Activated B cell treated with CpG ODN at 0.5 μM for 24 hours (primary cell): ENCODE data around the gene MYBPC1. TPM values are rescaled to one million over a fixed set of nuclear protein-coding genes. Genes with fewer than 3 reads are reported as not detected.
"Not testable (repeated sequence)": the region's sequence is repeated elsewhere in the genome, so short reads cannot be mapped to it uniquely, and the experiment has no call there.

Experiments used
- ATAC-seq: fragments of 200-7000 bp; cut with Tn5 transposase; one replicate; pipeline ENCODE4 v1.10.0; 2021; ENCODE audit warnings: low read depth, mild to moderate bottlenecking, moderate library complexity
- CTCF ChIA-PET: fragments of 350-600 bp; sonication (Branson Sonifier 250); formaldehyde crosslinking; loops from one replicate; lab custom pipeline; 2021; ENCODE audit warnings: antibody characterized with exemption; lab: Charles Lee
- POLR2A ChIA-PET: fragments of 350-600 bp; sonication (Branson Sonifier 250); formaldehyde crosslinking; loops from one replicate; lab custom pipeline; 2021; ENCODE audit warnings: antibody characterized with exemption; lab: Charles Lee
- DNase-seq: peaks from one replicate; pipeline ENCODE4 v3.0.0; 2022
- H3K27ac Mint-ChIP-seq: one replicate; pipeline ENCODE4 v1.8.0; 2020; ENCODE audit warnings: mixed read lengths
- H3K27me3 Mint-ChIP-seq: one replicate; pipeline ENCODE4 v1.8.0; 2021; ENCODE audit warnings: mixed read lengths
- H3K36me3 Mint-ChIP-seq: one replicate; pipeline ENCODE4 v1.8.0; 2021; ENCODE audit warnings: low read depth, mixed read lengths
- H3K4me1 Mint-ChIP-seq: one replicate; pipeline ENCODE4 v1.8.0; 2021; ENCODE audit warnings: mixed read lengths
- H3K4me3 Mint-ChIP-seq: one replicate; pipeline ENCODE4 v1.8.0; 2020; ENCODE audit warnings: mild to moderate bottlenecking, mixed read lengths
- H3K9me3 Mint-ChIP-seq: one replicate; pipeline ENCODE4 v1.8.0; 2020; ENCODE audit warnings: mixed read lengths
- intact Hi-C: fragments of 100-400 bp; cut with micrococcal nuclease; formaldehyde crosslinking; loops from one replicate; pipeline ENCODE4 v1.15.1; 2024
- total RNA-seq: library from RNA; stranded (reverse); gene quantifications from 2 replicates; pipeline ENCODE4 v1.2.3, GENCODE V29; 2022
- TF ChIP-seq, protein P1 (sequence below): fragments of 200-600 bp; IDR thresholded peaks from one replicate; pipeline ENCODE4 v1.8.0; 2022; ENCODE audit warnings: antibody characterized with exemption, mild to moderate bottlenecking

MYBPC1 gene
- total RNA-seq, 1 donor from 2014 or later = not detected

DNA sequence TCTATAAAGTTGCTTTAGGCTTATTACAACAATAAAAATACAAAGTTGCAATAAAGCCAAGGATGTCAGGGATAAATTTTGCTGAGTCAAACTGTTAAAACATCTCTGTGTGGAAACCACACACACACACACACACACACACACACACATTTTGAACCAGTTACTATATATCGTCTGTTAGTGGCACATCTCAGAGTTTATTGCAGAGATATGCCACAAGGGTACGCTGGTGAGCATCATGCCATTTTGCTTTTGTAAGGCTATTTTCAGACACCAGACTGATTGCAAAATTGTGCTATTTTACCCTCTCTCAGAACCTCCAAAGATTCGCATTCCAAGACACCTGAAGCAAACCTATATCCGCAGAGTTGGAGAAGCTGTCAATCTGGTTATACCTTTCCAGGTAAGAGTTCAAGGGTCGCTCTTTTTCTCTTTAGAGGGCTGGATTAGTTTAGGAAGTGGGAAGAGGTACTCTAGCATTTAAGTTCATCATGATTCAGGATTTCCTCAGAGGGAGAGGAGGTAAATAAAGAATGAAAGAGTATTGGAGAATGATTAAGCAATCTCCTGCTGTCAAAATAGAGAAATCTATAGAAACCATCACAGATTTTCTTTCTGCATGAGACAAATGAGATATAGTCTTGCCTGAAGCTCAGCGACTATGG lies 75.4 kb downstream of the MYBPC1 start:
- H3K9me3 Mint-ChIP-seq = no peaks in the 10 kb centered on the region
- CTCF ChIA-PET = interaction anchor here (1.1 to 2.1 kb wide), 3 partner anchors 28 to 103 kb away, joined by 3 to 8 read pairs (median 5); no protein-coding TSS in a partner anchor

DNA sequence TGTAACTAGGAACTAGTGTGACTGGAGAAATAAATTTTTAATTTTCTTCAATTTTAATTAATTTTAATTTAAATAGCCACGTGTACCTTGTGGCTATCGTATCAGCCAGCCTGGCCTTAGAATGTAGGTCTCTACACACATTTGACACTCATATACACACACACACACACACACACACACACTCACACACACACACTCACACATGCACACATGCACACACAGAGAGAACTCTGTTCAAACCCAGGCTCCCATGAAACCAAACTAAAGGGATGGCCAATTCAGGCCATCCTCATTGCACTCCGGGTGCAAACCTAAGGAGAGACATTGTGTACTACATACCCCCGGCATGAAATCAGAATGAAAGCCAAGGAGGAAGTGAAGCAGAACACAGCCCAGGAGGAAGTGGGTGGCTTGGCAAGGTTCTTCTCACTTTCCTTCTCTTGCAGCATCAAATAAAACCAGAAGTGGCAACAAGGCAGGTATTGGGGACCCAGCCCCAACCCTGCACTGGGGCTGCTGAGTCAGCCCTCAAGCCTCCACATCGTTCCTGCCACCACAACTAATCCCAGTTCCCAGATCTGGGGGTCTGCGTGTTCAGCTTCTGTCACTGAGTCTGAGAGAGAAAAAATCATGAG lies 76.5 kb downstream of the MYBPC1 start:
- ChIA-PET CTCF (interaction anchor here (1.6 to 2.1 kb wide), 2 partner anchors 27 to 88 kb away, joined by 5 to 8 read pairs; no protein-coding TSS in a partner anchor), POLR2A (interaction anchor here (1.1 kb wide), 1 partner anchor 27 kb away, joined by 3 read pairs; no protein-coding TSS in a partner anchor)
- intact Hi-C loops = loop anchor here (1.0 kb wide), 2 partner anchors 26 to 37 kb away; partner anchors contain the start of gene CHPT1
- ATAC-seq (peak; percentile 92), DNase-seq (peak; percentile 22)
- Mint-ChIP-seq H3K27ac (peak overlapping the region; percentile 89), H3K27me3 (no peaks in the 10 kb centered on the region), H3K4me1 (peaks cover 21% of the 10 kb centered on the region), H3K36me3 (no peaks in the 10 kb centered on the region), H3K9me3 (no peaks in the 10 kb centered on the region), H3K4me3 (peak overlapping the region; percentile 74)
- TF ChIP-seq, protein P1, sequence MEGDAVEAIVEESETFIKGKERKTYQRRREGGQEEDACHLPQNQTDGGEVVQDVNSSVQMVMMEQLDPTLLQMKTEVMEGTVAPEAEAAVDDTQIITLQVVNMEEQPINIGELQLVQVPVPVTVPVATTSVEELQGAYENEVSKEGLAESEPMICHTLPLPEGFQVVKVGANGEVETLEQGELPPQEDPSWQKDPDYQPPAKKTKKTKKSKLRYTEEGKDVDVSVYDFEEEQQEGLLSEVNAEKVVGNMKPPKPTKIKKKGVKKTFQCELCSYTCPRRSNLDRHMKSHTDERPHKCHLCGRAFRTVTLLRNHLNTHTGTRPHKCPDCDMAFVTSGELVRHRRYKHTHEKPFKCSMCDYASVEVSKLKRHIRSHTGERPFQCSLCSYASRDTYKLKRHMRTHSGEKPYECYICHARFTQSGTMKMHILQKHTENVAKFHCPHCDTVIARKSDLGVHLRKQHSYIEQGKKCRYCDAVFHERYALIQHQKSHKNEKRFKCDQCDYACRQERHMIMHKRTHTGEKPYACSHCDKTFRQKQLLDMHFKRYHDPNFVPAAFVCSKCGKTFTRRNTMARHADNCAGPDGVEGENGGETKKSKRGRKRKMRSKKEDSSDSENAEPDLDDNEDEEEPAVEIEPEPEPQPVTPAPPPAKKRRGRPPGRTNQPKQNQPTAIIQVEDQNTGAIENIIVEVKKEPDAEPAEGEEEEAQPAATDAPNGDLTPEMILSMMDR = no peak

More for the DNA sequence above, 75.4 kb downstream of the MYBPC1 start:
- ATAC-seq (peak; percentile 53), DNase-seq (no peak)
- TF ChIP-seq, protein P1 = no peak
- Mint-ChIP-seq H3K4me3 (no peak overlapping the region), H3K27me3 (no peaks in the 10 kb centered on the region), H3K4me1 (peaks cover 21% of the 10 kb centered on the region), H3K36me3 (no peaks in the 10 kb centered on the region), H3K27ac (no peak overlapping the region)
- POLR2A ChIA-PET = no interaction called here
- intact Hi-C loops = loop anchor here (1.0 kb wide), 2 partner anchors 73 to 89 kb away; no protein-coding TSS in a partner anchor

DNA sequence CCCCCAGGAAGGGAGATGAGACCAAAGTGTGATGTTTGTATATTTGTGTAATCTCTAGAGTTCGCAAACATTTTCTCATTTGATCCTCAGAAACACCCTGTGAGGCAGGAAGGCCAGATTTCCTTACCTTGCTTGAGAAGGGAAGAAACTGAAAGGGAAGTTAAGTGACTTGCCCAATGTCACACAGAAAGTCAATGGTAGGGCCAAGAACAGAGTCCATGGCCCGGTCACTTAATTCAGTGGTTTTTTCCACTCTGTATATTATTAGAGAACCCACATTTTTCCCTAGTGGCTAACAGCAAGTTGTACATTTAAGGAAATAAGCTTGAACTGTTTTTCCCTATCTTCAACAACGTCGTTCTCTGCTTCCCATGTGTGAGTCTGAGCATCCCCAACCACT lies 77.1 kb downstream of the MYBPC1 start:
- POLR2A ChIA-PET = interaction anchor here (1.1 kb wide), 1 partner anchor 27 kb away, joined by 3 read pairs; no protein-coding TSS in a partner anchor
- H3K27ac Mint-ChIP-seq = peak overlapping the region; percentile 89
- CTCF ChIA-PET = interaction anchor here (1.2 to 1.6 kb wide), 2 partner anchors 12 to 27 kb away, joined by 3 to 5 read pairs; no protein-coding TSS in a partner anchor
- H3K9me3 Mint-ChIP-seq = no peaks in the 10 kb centered on the region
- H3K4me3 Mint-ChIP-seq = peak overlapping the region; percentile 74
- no peak for ATAC-seq
- H3K27me3 Mint-ChIP-seq = no peaks in the 10 kb centered on the region
- intact Hi-C loops = loop anchor here (1.0 kb wide), 2 partner anchors 25 to 38 kb away; partner anchors contain the start of gene CHPT1
- no peaks in the 10 kb centered on the region for H3K36me3 Mint-ChIP-seq
- peaks cover 21% of the 10 kb centered on the region for H3K4me1 Mint-ChIP-seq
- TF ChIP-seq, protein P1 = no peak
- no peak for DNase-seq

DNA sequence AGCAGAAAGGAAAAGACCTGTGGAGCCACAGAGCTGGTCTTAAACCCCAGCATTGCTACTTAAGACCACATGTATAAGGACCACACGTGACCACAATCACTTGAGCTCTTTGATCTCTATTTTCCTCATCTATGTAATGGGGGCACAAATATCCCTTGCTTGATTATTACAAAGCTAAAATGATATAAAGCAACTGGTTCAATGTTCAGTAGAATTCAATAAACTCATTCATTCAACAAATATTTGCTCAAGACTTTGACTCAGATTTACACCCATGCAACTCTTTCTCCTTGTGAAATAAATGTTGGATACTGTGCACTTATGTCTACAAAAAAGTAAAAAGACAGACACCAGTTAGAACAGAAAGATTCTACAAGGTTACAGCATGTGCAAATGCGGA lies 80.8 kb downstream of the MYBPC1 start:
- no peak overlapping the region for H3K4me3 Mint-ChIP-seq
- TF ChIP-seq, protein P1 = no peak
- intact Hi-C loops = no loop called here
- POLR2A ChIA-PET = interaction anchor here (0.9 kb wide), 1 partner anchor 13 kb away, joined by 5 read pairs; no protein-coding TSS in a partner anchor
- peaks cover 16% of the 10 kb centered on the region for H3K4me1 Mint-ChIP-seq
- H3K27ac Mint-ChIP-seq = no peak overlapping the region
- no peaks in the 10 kb centered on the region for H3K9me3 Mint-ChIP-seq
- no peak for DNase-seq
- ATAC-seq = no peak
- CTCF ChIA-PET = no interaction called here
- H3K27me3 Mint-ChIP-seq = no peaks in the 10 kb centered on the region
- H3K36me3 Mint-ChIP-seq = no peaks in the 10 kb centered on the region

DNA sequence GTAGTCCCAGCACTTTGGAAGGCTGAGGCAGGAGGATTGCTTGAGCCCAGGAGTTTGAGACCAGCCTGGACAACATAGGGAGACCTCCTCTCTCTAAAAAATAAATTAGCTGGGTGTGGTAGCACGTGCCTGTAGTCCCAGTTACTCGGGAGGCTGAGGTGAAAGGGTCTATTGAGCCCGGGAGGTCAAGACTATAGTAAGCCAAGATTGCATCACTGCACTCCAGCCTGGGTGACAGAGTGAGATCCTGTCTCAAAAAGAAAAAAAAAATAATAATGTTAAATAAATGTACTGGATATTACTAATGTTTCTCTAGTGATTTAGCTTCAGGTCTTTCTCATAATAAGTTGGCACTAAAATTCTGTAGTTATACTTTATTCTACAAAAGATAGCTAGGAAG lies 81.7 kb downstream of the MYBPC1 start:
- intact Hi-C loops, POLR2A ChIA-PET, CTCF ChIA-PET: not testable (repeated sequence)

More for the DNA sequence above, 81.7 kb downstream of the MYBPC1 start:
- not testable (repeated sequence) for DNase-seq, H3K36me3 Mint-ChIP-seq, H3K4me1 Mint-ChIP-seq, H3K27ac Mint-ChIP-seq, H3K9me3 Mint-ChIP-seq, H3K4me3 Mint-ChIP-seq, ATAC-seq, H3K27me3 Mint-ChIP-seq
